Measurements from ENCODE around the gene AMOTL2.

The AMOTL2 gene

GRCh38 chr3:134389865-134390264, 15.6 kb upstream of the AMOTL2 start:
- Mint-ChIP-seq H3K27ac (no peak overlapping the region), H3K36me3 (ENCODE audit: low read depth) (no peaks in the 10 kb centered on the region), H3K4me3 (no peak overlapping the region), H3K9me3 (no peaks in the 10 kb centered on the region), H3K4me1 (ENCODE audit: low read depth) (no peaks in the 10 kb centered on the region), H3K27me3 (peaks cover 14% of the 10 kb centered on the region)
- intact Hi-C loops (cut with micrococcal nuclease), result no loop called here

- Mint-ChIP-seq H3K36me3 (ENCODE audit: low read depth) (no peaks in the 10 kb centered on the region), H3K4me1 (ENCODE audit: low read depth) (no peaks in the 10 kb centered on the region), H3K27me3 (peaks cover 14% of the 10 kb centered on the region), H3K27ac (no peak overlapping the region), H3K9me3 (no peaks in the 10 kb centered on the region), H3K4me3 (no peak overlapping the region)
- intact Hi-C loops (cut with micrococcal nuclease), result no loop called here
Observed at GRCh38 chr3:134388788-134389485, 14.7 kb upstream of the AMOTL2 start.

GRCh38 chr3:134388292-134388691, 14.0 kb upstream of the AMOTL2 start:
- H3K27ac Mint-ChIP-seq, result no peak overlapping the region
- H3K4me3 Mint-ChIP-seq, result no peak overlapping the region
- H3K9me3 Mint-ChIP-seq, result no peaks in the 10 kb centered on the region
- intact Hi-C loops (cut with micrococcal nuclease), result no loop called here
- H3K4me1 Mint-ChIP-seq (ENCODE audit: low read depth), result no peaks in the 10 kb centered on the region
- H3K36me3 Mint-ChIP-seq (ENCODE audit: low read depth), result no peaks in the 10 kb centered on the region
- H3K27me3 Mint-ChIP-seq, result peaks cover 16% of the 10 kb centered on the region

DNA sequence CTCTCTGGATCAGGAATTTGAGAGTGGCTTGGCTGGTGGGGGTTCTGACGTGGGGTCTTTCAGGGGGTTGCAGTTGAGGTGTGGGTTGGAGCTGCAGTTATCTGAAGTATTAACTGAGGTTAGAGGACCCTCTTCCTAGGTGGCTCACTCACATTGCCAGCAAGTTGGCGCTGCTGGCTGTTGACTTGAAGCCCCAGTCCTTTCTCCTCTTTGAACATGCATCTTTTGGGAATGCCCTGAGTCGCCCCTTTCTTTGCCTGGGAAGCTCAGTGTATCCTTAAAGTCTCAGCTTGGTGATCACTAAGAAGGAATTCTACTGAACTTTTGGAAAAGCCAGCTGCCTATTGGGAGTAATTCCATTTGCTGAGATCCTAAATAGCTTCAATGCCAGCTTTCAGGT, 13.0 kb upstream of the AMOTL2 start:
- no peak overlapping the region for H3K27ac Mint-ChIP-seq
- no peaks in the 10 kb centered on the region for H3K9me3 Mint-ChIP-seq
- intact Hi-C loops (cut with micrococcal nuclease), result no loop called here
- no peak overlapping the region for H3K4me3 Mint-ChIP-seq
- H3K4me1 Mint-ChIP-seq (ENCODE audit: low read depth), result no peaks in the 10 kb centered on the region
- H3K27me3 Mint-ChIP-seq, result peaks cover 19% of the 10 kb centered on the region
- H3K36me3 Mint-ChIP-seq (ENCODE audit: low read depth), result no peaks in the 10 kb centered on the region

- Mint-ChIP-seq H3K4me1 (ENCODE audit: low read depth) (peaks cover 14% of the 10 kb centered on the region), H3K36me3 (ENCODE audit: low read depth) (no peaks in the 10 kb centered on the region), H3K9me3 (no peaks in the 10 kb centered on the region), H3K27me3 (peaks cover 31% of the 10 kb centered on the region), H3K27ac (no peak overlapping the region), H3K4me3 (no peak overlapping the region)
- intact Hi-C loops (cut with micrococcal nuclease), result no loop called here
Observed at GRCh38 chr3:134384963-134385362, 10.7 kb upstream of the AMOTL2 start.

DNA sequence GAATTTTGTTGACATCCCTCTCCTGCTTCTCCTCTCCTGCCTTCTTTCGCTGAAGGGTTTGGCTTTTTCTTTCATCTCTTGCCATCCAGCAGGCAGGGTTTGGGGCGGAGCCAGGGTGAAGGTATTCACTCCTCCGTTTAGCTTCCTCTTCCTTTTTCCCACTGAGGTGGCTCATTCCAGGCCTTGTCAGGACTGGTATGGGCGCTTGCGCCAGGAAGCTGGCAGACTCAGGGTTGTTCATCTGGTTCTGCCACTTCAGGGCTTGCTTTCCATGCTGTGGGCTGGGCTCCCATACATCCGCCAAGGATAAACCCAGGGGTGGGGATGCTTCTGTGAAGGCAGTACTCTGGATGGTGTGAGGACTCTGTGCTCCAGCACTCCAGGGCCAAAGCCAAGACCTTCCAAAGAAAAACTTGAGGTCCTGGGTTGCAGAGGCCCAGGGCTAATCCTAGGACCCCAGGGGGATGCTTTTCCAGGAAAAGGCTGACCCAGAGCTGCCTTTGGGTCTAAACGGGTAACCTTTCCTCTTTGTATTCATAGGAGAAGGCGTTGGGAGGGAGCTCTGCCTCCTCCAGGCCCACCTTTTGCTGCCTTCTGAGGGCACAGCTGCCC, 7.7 kb upstream of the AMOTL2 start:
- Mint-ChIP-seq H3K4me3 (no peak overlapping the region), H3K27me3 (peaks cover 36% of the 10 kb centered on the region), H3K9me3 (no peaks in the 10 kb centered on the region), H3K36me3 (ENCODE audit: low read depth) (no peaks in the 10 kb centered on the region), H3K4me1 (ENCODE audit: low read depth) (peaks cover 14% of the 10 kb centered on the region), H3K27ac (no peak overlapping the region)
- intact Hi-C loops (cut with micrococcal nuclease), result no loop called here

DNA sequence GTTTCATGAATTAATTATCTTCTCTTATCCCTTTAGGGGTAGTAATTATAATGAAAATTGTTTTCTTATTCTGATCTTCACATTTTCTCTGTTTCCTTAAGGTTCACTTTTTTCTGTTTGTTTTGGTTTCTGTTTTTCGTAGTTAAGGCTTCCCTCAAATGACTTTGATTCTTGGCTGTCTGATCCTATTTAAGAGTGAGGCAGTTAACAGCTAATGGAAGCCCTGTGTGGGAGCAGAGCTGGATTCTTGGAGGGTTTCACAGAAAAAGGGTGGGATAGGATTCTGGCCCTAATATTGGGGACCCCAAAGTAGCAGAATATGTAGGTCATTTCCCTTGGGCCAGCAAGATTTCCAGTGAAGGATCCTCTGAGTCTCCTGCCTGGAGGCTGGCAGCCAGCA, 6.8 kb upstream of the AMOTL2 start:
- H3K4me3 Mint-ChIP-seq, result no peak overlapping the region
- H3K27ac Mint-ChIP-seq, result no peak overlapping the region
- peaks cover 45% of the 10 kb centered on the region for H3K27me3 Mint-ChIP-seq
- H3K36me3 Mint-ChIP-seq (ENCODE audit: low read depth), result no peaks in the 10 kb centered on the region
- intact Hi-C loops (cut with micrococcal nuclease), result no loop called here
- no peaks in the 10 kb centered on the region for H3K9me3 Mint-ChIP-seq
- H3K4me1 Mint-ChIP-seq (ENCODE audit: low read depth), result peaks cover 14% of the 10 kb centered on the region

DNA sequence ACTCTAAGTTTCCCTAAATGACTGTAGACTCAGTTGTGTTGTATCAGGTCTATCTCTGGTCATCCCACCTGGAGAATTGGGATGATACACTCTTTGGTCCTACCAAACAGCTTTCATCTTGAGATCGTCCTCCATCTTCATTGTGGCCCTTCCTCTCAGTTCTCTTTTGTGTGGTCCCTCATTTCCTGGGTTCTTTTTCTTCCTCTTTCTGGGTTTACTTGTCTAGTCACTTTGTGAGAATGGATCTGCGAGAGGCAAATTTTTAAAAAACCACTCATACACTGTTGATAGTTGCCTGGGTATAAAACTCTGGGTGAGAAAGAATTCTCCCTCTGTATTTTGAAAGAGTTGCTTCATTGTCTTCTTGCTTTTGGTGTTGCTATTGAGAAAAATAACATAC, 6.0 kb upstream of the AMOTL2 start:
- intact Hi-C loops (cut with micrococcal nuclease), result no loop called here
- peaks cover 53% of the 10 kb centered on the region for H3K27me3 Mint-ChIP-seq

GRCh38 chr3:134378818-134379217, 4.6 kb upstream of the AMOTL2 start:
- Mint-ChIP-seq H3K27me3 (peaks cover 61% of the 10 kb centered on the region), H3K4me3 (no peak overlapping the region), H3K4me1 (ENCODE audit: low read depth) (peaks cover 30% of the 10 kb centered on the region), H3K9me3 (no peaks in the 10 kb centered on the region), H3K36me3 (ENCODE audit: low read depth) (no peaks in the 10 kb centered on the region), H3K27ac (no peak overlapping the region)
- intact Hi-C loops (cut with micrococcal nuclease), result no loop called here

More for the DNA sequence above, 6.0 kb upstream of the AMOTL2 start:
- no peaks in the 10 kb centered on the region for H3K9me3 Mint-ChIP-seq
- H3K36me3 Mint-ChIP-seq (ENCODE audit: low read depth), result no peaks in the 10 kb centered on the region
- H3K4me3 Mint-ChIP-seq, result no peak overlapping the region
- no peak overlapping the region for H3K27ac Mint-ChIP-seq
- H3K4me1 Mint-ChIP-seq (ENCODE audit: low read depth), result peaks cover 17% of the 10 kb centered on the region

DNA sequence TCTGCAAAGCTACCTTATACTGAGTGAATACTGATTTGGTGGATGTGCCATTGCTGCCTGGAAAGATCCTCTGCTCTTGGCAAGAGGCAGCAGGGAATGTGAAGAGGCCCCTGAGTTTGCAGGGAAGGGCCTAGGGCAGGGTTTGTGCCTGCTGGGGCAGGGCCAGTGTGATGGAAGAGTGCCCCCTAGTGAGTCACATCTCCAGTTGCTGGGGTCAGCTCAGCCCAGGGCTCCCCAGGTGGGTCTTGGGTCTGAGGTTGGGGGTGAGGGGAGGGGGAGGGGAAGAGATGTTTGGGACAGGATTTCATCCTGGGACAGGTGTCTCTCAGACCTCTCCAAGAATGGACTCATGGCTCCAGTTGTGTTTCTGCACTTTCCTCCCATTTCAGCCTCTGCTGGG, 4.1 kb upstream of the AMOTL2 start:
- H3K4me1 Mint-ChIP-seq (ENCODE audit: low read depth), result peaks cover 30% of the 10 kb centered on the region
- peaks cover 65% of the 10 kb centered on the region for H3K27me3 Mint-ChIP-seq
- intact Hi-C loops (cut with micrococcal nuclease), result no loop called here
- H3K27ac Mint-ChIP-seq, result no peak overlapping the region
- H3K36me3 Mint-ChIP-seq (ENCODE audit: low read depth), result no peaks in the 10 kb centered on the region
- no peaks in the 10 kb centered on the region for H3K9me3 Mint-ChIP-seq
- H3K4me3 Mint-ChIP-seq, result no peak overlapping the region

GRCh38 chr3:134377896-134378295, 3.6 kb upstream of the AMOTL2 start:
- Mint-ChIP-seq H3K9me3 (no peaks in the 10 kb centered on the region), H3K27me3 (peaks cover 70% of the 10 kb centered on the region), H3K4me3 (no peak overlapping the region), H3K27ac (no peak overlapping the region), H3K36me3 (ENCODE audit: low read depth) (no peaks in the 10 kb centered on the region), H3K4me1 (ENCODE audit: low read depth) (peaks cover 30% of the 10 kb centered on the region)
- intact Hi-C loops (cut with micrococcal nuclease), result no loop called here

GRCh38 chr3:134376786-134377426, 2.7 kb upstream of the AMOTL2 start:
- H3K27me3 Mint-ChIP-seq, result peaks cover 76% of the 10 kb centered on the region
- no peaks in the 10 kb centered on the region for H3K9me3 Mint-ChIP-seq
- H3K4me1 Mint-ChIP-seq (ENCODE audit: low read depth), result peaks cover 30% of the 10 kb centered on the region
- no peak overlapping the region for H3K4me3 Mint-ChIP-seq
- no peaks in the 10 kb centered on the region for H3K36me3 Mint-ChIP-seq (ENCODE audit: low read depth)
- H3K27ac Mint-ChIP-seq, result no peak overlapping the region
- intact Hi-C loops (cut with micrococcal nuclease), result no loop called here

GRCh38 chr3:134376385-134376765, 2.1 kb upstream of the AMOTL2 start:
- Mint-ChIP-seq H3K27me3 (peaks cover 73% of the 10 kb centered on the region), H3K9me3 (no peaks in the 10 kb centered on the region), H3K27ac (no peak overlapping the region), H3K4me1 (ENCODE audit: low read depth) (peaks cover 30% of the 10 kb centered on the region), H3K4me3 (no peak overlapping the region), H3K36me3 (ENCODE audit: low read depth) (no peaks in the 10 kb centered on the region)
- intact Hi-C loops (cut with micrococcal nuclease), result no loop called here

DNA sequence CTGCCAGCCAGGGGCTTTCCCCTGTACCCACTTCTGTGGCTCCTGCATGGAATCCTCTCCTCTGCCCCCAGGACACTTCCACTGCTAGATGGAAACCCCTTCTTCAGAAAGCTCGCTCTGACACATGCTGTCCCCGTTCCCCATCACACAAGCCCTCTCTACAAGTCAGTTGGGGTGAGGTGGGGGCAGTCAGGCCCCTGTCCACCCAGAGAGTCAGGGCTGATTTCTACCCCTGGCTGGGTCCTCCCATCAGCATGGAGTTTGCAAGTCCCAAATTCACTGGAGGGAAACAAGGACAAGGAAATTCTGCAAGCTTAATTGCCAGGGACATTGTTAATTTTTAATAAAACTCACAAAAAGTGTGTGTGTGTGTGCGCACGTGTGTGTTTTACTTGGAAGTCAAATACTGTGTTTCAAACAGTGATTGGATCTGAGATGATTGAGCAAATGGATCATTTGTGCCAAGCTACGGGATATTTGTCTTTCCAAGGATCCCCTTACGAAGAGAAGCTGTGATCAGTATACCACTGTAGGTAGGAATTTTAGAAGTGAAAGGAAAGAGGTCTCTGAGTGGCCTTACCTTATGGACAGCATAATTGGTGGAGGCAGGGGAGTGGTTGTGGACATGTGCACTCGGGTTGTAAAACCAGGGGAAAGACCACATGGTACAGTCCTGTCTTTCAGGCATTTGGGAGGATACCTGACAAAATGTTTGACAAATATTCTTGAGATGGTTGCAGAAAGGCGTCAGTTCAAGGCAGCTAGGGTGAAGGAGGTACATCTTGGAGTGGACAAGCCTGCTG, 1.5 kb upstream of the AMOTL2 start:
- peaks cover 67% of the 10 kb centered on the region for H3K27me3 Mint-ChIP-seq
- intact Hi-C loops (cut with micrococcal nuclease), result no loop called here
- H3K4me3 Mint-ChIP-seq, result peak overlapping the region; percentile 4
- no peaks in the 10 kb centered on the region for H3K36me3 Mint-ChIP-seq (ENCODE audit: low read depth)
- no peaks in the 10 kb centered on the region for H3K9me3 Mint-ChIP-seq
- no peak overlapping the region for H3K27ac Mint-ChIP-seq
- H3K4me1 Mint-ChIP-seq (ENCODE audit: low read depth), result peaks cover 24% of the 10 kb centered on the region
